Measurements from ENCODE around the gene NUDT16L1.
A peak's percentile ranks its signal among the peaks of the same experiment; 100 is the strongest.
"Not testable (repeated sequence)": the region's sequence is repeated elsewhere in the genome, so short reads cannot be mapped to it uniquely, and the experiment has no call there.

NUDT16L1 gene

DNA sequence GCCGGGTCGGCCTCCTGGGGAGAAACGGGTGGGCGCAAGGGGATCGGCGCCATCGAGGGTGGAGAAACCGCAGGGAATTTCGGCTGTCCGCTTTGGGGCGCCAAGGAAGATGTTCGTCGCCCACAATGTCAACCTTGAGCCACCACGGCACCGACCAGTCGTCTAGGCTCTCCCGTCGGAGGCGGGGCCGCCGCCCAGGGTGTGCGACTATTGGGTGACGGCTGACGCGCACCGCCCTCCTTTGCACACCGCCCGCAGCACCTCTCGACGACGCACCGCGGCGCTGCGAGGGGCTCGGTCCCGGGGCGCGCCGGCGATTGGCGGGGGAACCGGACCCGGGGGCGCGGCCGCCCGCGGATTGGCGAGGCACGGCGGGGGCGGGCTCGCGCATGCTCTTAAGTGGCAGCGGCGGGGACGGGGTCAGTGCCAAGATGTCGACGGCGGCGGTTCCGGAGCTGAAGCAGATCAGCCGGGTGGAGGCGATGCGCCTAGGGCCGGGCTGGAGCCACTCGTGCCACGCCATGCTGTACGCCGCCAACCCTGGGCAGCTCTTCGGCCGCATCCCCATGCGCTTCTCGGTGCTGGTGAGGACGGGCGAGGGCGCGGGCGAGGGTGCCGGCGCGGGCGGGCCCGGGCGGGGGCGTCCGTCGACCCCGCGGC is at the start of gene NUDT16L1:
Gene NUDT16L1, plus strand, starts transcription at position 267 of the 660 bp plus-strand sequence. Its CDS starts 165 bp downstream, at position 432.
- FAIRE-seq (peak; percentile 27), DNase-seq (ENCODE audit: insufficient read length, low spot score) (peak; percentile 99)
- TF ChIP-seq POLR2A (IDR thresholded peaks at IDR 0.05; ENCODE audit: low read depth, low read length) = peak; percentile 80

DNA sequence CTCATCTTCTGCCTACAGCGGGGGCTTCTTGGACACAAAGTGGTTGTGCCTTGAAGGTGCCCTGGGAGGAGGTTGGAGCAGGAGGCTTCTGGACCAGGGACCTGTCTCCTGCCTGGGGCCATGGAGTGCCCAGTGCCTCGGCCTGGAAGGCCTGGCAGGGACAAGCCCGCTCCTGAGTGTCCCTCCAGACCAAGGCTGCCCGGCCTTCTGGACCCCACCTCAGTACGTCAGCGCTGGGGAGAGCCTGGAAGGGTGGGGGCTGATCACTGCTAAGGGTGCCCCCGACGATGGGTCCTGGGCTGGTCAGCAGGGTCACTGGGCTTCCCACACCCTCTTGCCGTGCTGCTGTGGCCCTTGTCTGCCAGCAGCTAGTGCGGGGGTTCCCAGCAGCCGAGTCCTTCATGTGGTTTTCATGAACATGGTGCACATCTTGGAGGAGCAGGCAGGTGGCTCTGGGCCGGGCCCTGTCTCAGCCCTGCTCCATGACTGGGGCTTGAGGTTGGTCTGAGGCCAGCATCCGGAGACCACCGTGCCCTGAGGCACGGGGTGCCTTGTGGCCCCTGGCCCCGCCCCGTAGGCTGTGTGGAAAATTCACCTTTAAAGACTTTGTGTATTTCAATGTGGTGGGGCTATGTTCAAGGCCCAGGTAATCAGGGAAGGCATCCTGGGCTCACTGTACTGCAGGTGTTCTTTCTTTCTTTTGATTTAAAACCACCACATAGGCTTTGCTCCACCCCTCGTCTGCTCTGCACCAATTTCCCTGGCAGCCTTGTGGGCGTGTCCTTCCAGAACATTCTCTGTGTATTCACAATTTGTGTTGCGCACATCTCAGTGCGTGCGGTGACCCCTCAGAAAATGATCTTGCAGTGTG is 46.4 kb upstream of the NUDT16L1 start:
- TF ChIP-seq POLR2A (IDR thresholded peaks at IDR 0.05; ENCODE audit: low read depth, low read length) = no peak
- FAIRE-seq = no peak
- DNase-seq (ENCODE audit: insufficient read length, low spot score) = no peak

DNA sequence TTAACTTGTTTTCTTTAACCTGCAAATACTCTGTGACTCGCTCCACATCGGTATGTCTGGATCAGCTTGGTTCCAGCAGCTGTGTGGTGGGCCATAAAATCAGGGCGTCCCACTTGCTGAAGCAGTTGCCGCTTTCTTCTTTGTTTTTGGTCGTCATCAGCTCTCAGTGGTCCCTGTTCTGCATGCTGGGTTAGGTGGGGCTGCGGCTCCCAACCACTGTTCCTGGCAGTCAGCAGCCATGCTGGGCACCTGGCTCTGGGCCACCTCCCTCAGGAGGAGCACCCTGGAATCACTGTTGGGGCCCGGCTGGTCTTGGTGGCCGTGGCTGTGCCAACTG is 45.8 kb upstream of the NUDT16L1 start:
- FAIRE-seq (no peak), DNase-seq (ENCODE audit: insufficient read length, low spot score) (no peak)
- TF ChIP-seq POLR2A (IDR thresholded peaks at IDR 0.05; ENCODE audit: low read depth, low read length) = no peak

DNA sequence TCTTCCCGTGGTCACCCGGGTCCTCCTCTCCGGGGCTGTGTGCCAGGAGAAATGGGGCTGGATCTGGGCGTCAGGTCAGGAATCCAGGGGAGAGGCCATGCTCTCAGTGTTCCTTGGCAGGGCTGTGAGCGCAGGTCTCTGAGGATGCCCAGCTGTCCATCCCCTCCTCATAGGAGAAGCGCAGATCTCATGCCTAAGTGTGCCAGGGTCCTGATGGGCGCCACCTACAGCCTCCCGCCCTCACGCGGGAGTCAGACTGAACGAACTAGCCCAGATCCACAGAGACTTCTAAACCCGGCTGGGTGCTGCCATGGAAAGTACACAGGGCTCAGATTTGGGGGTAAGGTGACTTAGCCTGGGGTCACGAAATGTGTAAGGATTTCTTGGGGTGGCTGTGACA is 44.4 kb upstream of the NUDT16L1 start:
- DNase-seq (ENCODE audit: insufficient read length, low spot score) (no peak), FAIRE-seq (no peak)
- TF ChIP-seq POLR2A (IDR thresholded peaks at IDR 0.05; ENCODE audit: low read depth, low read length) = no peak

DNA sequence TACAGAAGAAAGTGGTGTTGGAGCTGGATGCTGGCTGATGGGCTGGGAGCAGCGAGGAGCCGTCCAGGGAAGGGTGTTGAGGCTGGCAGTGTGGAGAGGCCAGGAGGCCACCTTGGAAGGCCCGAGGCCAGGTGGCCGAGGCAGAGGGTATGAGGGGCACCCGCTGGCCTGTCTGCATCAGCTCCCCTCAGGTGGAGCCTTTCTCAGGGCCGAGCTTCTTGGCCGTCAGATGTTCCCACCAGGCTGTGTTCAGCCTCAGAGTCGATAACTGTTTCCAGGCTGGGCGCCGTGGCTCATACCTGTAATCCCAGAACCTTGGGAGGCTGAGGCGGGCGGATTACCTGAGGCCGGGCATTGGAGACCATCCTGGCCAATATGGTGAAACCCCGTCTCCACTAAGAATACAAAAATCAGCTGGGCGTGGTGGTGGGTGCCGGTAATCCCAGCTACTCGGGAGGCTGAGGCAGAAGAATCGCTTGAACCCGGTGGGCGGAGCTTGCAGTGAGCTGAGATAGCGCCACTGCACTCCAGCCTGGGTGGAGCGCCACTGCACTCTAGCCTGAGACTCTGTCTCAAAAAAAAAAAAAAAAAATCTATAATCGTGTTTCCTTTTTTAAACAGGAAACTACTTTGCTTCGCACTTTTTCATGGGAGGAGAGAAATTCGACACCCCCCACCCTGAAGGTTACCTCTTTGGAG is 43.5 kb upstream of the NUDT16L1 start:
- no peak for DNase-seq (ENCODE audit: insufficient read length, low spot score)
- FAIRE-seq = no peak
- TF ChIP-seq POLR2A (IDR thresholded peaks at IDR 0.05; ENCODE audit: low read depth, low read length) = no peak

DNA sequence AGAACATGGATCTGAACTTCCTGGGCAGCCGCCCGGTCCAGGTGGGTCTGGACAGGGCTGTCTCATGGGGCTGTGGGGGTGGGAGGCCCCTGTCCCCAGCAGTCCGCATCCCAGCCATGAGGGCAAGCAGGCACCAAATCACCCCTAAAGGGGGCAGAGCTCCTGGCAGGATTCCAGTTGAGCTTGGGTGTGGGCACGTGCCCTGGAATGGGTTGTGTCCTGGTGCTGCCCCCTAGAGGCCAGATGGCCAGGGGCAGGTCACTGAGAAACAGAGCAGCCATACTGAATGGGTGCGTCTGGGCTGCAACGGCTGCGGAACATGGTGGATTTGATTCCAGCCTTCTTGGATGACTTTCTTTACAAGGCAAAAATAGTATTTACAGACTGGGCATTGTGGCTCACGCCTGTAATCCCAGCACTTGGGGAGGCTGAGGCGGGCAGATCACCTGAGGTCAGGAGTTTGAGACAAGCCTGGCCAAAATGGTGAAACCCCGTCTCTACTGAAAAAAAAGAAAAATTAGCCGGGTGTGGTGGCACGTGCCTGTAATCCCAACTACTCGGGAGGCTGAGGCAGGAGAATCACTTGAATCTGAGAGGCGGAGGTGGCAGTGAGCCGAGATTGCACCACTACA is 42.8 kb upstream of the NUDT16L1 start:
- not testable (repeated sequence) for FAIRE-seq
- DNase-seq (ENCODE audit: insufficient read length, low spot score) = peak; percentile 81

DNA sequence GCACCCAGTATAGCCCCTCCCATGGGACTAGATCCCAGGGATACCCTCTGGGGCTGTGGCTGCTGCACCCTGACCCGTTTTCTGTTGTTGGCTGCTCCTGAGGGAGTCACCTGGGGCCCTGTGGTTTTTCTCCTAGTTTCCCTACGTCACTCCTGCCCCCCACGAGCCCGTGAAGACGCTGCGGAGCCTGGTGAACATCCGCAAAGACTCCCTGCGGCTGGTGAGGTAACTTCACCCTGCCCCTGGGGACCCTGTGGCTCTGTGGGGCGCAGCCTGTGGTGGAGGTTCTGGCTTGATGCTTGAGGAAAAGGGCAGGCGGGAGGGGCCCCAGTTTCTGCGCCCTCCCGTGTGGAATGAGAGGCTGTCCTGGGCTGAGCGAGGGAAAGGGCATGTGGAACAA is 41.5 kb upstream of the NUDT16L1 start:
- FAIRE-seq = no peak
- TF ChIP-seq POLR2A (IDR thresholded peaks at IDR 0.05; ENCODE audit: low read depth, low read length) = no peak

DNA sequence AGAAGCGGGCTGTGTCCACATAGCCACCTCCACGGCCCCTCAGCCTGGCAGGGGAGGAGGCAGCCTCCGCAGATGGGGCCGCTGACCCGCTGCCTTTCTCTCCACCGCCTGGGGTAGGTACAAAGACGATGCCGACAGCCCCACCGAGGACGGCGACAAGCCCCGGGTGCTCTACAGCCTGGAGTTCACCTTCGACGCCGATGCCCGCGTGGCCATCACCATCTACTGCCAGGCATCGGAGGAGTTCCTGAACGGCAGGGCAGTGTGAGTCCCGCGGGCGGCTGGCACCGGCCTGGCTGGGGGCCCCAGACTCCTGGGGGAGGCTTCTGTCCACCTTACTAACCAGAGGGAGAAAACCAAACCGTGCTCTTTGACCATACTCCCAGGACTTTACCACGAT is 40.8 kb upstream of the NUDT16L1 start:
- TF ChIP-seq POLR2A (IDR thresholded peaks at IDR 0.05; ENCODE audit: low read depth, low read length) = no peak
- no peak for DNase-seq (ENCODE audit: insufficient read length, low spot score)
- no peak for FAIRE-seq

More for the DNA sequence above, 41.5 kb upstream of the NUDT16L1 start:
- no peak for DNase-seq (ENCODE audit: insufficient read length, low spot score)

DNA sequence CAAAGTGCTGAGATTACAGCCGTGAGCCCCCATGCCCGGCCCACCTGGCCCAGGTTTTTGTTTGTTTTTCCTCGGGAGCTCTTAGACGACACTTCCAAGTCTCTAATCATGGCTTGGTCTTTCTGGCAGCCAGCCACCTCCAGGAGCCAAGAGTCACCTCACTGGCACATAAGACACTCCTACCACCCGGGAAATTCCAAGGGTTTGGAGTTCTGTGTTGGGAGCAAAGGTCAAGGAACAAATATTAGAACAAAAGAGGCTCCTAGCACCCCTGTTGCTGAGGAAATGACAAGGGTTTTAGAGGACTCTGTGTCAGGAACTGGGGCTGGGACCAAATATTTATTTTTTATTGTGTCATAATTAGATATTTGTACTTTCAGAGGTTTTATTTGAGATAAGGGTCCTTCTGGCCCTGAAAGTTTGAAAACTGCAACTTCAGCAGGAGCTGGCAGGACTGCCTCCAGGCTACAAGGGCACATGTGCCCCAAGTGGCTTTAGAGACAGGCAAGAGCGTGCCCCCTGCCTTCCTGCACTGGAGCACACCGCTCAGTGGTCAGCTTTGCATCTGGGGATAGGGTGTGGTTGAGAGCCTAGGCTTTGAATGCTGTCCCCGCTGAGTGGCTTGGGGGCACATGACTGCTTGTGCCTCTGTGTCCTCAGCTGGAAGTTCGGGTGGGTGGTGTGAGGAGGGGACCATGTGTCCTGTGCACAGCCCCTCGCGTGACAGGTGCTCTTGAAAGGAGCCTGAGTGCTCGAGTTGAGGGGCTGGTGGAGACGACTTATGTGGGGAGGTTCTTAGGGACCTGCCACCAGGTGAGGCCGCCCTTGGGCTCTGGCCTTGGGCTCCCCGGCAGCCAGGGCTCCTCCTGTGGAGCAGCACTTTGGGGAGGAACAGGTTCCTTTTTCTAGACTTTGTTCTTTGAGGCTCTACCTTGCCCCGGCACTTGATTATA is 39.1 kb upstream of the NUDT16L1 start:
- no peak for FAIRE-seq
- no peak for TF ChIP-seq POLR2A (IDR thresholded peaks at IDR 0.05; ENCODE audit: low read depth, low read length)
- no peak for DNase-seq (ENCODE audit: insufficient read length, low spot score)

DNA sequence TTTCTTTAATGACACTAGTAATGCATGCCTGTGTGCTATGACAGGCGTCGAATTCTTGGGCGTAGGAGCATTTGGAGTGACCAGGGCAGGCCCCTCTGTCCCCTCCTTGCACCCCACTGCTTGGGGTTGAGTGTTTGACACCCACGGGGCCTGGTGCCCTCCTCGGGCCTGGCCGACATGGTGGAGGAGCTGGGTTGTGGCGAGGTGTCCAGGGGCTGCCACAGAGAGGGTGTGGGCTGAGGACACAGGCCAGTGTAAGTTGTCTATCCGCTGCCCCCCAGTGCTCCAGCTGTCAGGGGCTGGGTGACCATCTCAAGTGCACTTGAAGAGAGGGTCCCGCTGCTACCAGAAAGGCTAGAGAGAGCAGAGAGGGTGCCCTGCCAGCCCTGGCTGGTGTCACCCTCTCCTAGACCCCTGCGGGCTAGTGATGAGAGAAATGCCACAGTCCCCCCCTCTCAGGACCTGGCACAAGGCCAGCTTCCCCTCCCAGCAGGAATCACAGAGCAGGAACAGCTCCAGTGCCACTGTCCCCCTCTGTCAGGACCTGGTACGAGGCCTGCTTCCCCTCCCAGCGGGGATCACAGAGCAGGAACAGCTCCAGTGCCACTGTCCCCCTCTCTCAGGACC is 38.3 kb upstream of the NUDT16L1 start:
- FAIRE-seq = no peak
- DNase-seq (ENCODE audit: insufficient read length, low spot score) = no peak

DNA sequence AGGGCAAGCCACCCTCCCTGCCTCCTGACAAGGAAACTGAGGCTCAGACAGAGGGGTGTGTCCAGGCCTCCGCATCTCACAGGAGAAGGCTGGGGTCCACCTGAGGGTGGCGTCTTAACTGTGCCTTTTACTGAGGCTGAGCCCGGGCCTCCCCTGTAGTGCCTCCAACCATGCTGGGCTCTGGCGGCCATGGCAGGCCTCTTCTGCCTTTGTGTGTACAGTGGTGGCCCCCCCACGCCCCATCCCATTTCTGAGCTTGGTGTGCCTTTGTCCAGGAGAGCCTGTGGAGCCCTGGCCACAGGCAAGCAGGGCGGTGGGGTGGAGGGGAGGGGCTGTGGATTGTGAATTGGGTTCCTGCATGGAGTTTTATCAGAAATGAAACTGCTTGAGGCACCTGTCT is 37.6 kb upstream of the NUDT16L1 start:
- TF ChIP-seq POLR2A (IDR thresholded peaks at IDR 0.05; ENCODE audit: low read depth, low read length) = no peak
- FAIRE-seq (no peak), DNase-seq (ENCODE audit: insufficient read length, low spot score) (no peak)

More for the DNA sequence above, 38.3 kb upstream of the NUDT16L1 start:
- TF ChIP-seq POLR2A (IDR thresholded peaks at IDR 0.05; ENCODE audit: low read depth, low read length) = no peak

DNA sequence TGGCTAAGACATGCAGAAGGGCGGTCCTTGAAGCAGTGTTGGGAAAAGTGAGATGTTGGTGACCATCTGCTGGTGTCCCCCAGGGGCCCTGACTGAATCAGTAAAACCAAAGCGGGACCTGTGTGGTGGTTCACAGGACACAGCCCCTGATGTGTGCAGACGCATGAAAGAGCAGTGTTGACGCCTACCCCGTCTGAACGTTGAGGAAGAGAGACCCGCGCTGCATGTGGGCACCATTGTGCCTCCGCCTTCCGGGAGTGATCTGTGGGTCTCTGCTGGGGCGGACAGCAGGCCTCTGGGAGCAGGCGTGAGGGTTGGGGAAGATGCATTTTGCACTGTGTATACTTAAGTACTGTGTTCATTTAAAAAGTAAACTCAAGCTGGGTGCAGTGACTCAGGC is 37.1 kb upstream of the NUDT16L1 start:
- TF ChIP-seq POLR2A (IDR thresholded peaks at IDR 0.05; ENCODE audit: low read depth, low read length) = no peak
- FAIRE-seq (no peak), DNase-seq (ENCODE audit: insufficient read length, low spot score) (no peak)

Measured in H54 (cell line).